GM21737 (cell line): ENCODE data around the gene MPZL2.

Source experiments
- ATAC-seq: cut with Tn5 transposase; IDR thresholded peaks from one replicate; pipeline ENCODE4 v1.9.1; 2021; ENCODE audit warnings: mild to moderate bottlenecking, moderate library complexity; ENCODE audit not compliant: unreplicated experiment

Gene MPZL2

DNA sequence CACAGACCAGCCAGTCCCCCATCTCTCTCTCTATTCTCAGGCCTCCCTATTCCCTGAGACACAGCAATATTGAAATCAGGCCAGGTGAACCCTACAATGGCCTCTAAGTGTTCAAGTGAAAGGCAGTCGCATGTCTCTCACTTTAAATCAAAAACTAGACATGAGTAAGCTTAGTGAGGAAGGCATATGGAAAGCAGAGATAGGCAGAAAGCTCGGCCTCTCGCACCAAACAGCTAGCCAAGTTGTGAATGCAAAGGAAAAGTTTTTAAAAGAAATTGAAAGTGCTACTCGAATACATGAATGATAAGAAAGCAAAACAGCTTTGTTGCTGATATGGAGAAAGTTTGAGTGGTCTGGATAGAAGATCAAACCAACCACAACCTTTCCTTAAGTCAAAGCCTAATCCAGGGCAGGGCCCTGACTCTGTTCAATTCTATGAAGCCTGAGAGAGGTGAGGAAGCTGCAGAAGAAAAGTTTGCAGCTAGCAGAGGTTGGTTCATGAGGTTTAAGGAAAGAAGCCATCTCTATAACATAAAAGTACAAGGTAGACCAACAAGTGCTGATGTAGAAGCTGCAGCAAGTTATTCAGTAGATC is 19.8 kb upstream of the MPZL2 start:
- ATAC-seq, result no peak

- no peak for ATAC-seq
Observed at GRCh38 chr11:118283037-118283636, 19.0 kb upstream of the MPZL2 start.

GRCh38 chr11:118282606-118283005 is 18.5 kb upstream of the MPZL2 start:
- ATAC-seq, result no peak

- ATAC-seq, result no peak
Observed at GRCh38 chr11:118281284-118281683, 17.2 kb upstream of the MPZL2 start.

DNA sequence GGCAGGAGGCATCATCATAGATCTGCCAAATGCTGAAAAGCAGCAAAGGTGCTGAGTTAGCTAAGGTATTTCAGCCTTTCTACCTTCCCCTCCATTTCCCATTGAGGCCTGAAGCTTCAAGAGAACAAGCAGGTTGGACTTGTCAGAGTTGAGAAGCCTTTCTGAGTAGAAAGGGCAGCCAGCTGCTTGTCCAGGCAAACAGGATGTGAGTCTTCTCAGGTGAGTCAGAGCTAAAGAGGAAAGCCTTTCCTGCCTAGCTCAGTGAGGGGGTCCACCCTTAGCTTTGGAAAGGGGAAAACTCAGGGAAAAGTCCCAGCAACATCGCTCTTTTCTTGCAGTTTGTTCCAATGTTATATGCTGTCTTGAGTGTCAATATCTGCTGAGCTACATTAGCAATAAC is 13.2 kb upstream of the MPZL2 start:
- no peak for ATAC-seq

DNA sequence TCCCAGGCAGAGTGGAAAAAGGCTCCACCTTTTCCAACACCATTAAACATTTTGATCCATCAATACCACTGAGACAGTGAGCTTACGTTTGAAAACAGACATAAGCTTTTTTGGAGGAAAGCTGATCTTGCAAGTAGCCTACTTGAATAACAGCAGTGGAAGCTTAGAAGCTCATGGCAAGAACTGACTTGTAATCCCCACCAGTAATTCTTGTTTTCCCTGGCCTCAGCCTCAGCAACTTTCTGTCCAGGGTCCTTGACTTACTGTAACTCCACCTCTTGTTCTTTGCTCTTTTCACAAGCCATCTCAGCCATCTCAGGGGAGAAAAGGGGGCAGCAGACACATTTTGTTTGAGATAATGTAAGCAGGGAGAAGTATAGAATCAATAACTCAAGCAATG is 12.3 kb upstream of the MPZL2 start:
- ATAC-seq, result no peak

GRCh38 chr11:118275176-118275575 is 11.1 kb upstream of the MPZL2 start:
- ATAC-seq, result no peak

- ATAC-seq, result no peak
Observed at GRCh38 chr11:118274186-118274585, 10.1 kb upstream of the MPZL2 start.

DNA sequence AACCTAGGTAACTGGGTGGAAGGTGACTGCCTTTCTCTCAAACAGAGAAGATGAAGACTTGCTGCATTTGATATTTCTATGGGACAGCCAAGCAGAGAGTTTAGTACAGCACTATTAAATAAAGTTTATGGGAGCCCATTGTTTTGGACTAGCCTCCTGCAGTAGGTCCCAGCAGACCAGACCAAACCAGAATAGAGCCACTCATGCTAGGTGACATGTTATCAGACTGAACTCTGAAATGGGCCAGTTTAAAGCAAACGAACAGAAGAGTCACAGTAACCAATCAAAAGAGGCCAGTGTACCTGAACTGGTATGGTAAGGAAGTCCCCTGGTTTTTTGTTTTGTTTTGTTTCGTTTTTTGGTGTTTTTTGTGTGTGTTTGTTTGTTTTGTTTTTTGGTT is 7.9 kb upstream of the MPZL2 start:
- no peak for ATAC-seq

GRCh38 chr11:118267486-118267885 is 3.4 kb upstream of the MPZL2 start:
- ATAC-seq, result no peak

- no peak for ATAC-seq
Observed at GRCh38 chr11:118265954-118266353, 1.9 kb upstream of the MPZL2 start.

DNA sequence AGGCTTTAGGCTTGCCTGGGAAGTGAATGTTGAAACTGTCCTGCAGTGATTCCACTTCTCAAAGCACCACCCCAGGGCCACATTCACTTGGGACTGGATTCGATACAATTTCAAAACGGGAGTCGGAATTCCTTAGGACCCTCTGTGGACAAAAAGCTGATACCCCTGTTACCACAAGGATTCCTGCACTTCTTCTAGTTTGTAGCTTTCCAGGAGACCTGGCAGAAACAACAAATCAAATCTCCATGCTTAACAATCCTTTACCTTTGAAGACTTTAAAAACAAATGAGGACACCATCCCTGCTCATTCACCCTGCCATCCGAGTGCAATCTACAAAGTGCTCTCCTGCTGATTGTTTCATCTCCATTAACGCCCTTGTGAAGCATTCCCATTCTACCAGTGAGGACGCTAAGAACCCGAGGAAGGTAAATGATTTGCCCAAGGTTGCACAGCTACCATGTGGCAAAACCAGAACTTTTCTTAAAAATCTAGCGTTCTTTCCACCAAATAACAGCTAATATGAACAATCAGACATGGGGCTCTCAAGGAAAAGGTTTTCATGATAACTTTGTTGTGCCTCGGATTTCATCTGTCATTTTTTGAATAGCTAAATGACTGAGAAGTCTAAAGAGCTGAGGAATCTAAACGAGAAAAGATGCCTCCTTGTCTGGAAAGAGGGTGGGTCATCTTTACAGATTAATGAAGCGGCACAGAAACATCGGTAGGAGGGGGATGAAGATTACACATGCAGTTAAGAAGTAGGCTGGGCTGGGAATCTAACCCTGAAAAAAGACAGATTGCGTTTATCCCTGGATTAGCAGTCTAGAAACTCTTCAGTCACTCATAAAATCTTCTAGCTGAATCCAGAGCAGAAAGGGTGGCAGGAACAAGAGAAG is 720 bp upstream of the MPZL2 start:
- ATAC-seq, result no peak

- no peak for ATAC-seq
Observed at GRCh38 chr11:118263112-118263511, 985 bp downstream of the MPZL2 start.

DNA sequence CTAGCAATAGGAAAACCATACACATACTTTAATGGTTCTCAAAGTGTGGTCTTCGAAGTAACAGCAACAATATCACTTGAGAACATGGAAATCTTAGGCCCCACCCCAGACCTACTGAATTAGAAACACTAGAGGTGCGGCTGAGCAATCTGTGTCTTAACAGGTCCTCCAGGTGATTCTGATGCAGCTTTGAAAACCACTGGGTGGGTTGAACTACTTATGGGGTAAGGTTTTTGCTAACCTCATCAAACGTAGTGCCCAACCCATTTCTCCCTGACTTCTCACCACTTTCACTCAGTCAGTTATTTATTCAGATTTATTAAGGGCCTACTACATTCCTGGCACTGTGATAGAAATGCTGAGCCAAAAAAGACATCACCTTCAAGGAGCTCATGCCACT is 3.7 kb downstream of the MPZL2 start:
- no peak for ATAC-seq

DNA sequence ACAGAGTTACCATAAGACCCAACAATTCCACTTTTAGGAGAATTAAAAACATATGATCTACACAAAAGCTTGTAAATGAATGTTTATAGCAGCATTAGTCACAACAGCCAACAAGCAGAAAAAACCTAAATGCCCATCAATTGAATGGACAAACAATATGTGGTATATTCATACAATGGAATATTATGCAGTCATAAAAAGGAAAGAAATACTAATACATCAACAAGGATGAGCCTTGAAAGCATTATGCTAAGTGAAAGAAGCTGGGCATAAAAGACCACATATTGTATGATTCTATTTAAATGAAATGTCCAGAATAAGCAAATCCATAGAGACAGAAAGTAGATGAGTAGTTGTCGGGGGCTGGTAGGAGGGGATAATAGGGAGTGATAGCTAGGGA is 5.0 kb downstream of the MPZL2 start:
- no peak for ATAC-seq

GRCh38 chr11:118258410-118258809 is 5.7 kb downstream of the MPZL2 start:
- ATAC-seq, result no peak

GRCh38 chr11:118252688-118253087 is 11.4 kb downstream of the MPZL2 start:
- no peak for ATAC-seq

DNA sequence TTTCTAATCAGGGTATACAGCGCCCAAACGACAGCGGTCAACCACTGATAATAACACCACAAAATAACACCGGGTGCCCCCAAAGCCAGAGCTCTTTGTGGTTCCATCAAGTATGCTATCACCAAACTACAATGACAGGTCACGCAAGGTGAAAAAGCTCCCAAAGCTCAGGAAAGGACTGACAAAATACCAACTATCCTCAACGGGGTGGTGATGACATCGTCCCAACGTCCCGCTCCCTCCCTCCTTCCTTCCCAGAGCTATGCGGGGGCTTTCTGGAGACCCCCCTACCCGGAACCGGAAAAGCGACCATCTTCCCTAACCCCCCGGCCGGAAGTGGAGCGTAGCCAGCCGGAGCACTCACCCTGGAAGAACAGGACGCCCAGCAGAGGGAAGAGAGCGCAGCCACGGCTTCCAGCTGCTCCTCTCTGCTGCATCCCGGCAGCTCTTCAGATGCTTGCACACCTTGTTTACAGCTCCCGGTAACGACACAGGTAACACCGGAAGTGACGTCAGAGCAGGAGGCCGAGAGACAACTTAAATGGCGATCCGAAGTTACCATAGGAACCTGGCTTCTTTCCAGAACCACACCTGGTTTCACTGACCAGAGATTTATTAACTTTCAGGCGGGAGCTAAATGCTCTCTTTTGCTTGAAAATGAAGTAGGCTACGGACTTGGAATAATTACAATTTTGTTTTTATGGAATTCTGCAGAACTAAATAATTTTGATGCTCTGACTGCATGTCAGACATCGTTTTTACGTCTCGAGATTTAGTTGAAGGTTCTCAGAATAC is 12.0 kb downstream of the MPZL2 start, which contains the start of gene MPZL3:
Gene MPZL3, minus strand, starts transcription at position 508 of the 795 bp plus-strand sequence. Its CDS starts 71 bp downstream, at position 437.
- peak; percentile 70 for ATAC-seq

GRCh38 chr11:118247041-118247440 is 17.1 kb downstream of the MPZL2 start:
- no peak for ATAC-seq

GRCh38 chr11:118245936-118246562 is 18.0 kb downstream of the MPZL2 start:
- ATAC-seq, result no peak
